Colon (tissue), 2 donors: Measurements from ENCODE around the gene LEKR1.
A peak's percentile ranks its signal among the peaks of the same experiment; 100 is the strongest.
"Not testable (repeated sequence)": the region's sequence is repeated elsewhere in the genome, so short reads cannot be mapped to it uniquely, and the experiment has no call there.

ENCODE experiments used
- FAIRE-seq: peaks from 2 replicates; lab custom pipeline; 2012; peaks lifted over from hg19 to GRCh38; lab: Jason Lieb, UNC
- donor health status: control.
- donor health status: control.

The LEKR1 gene

GRCh38 chr3:156906275-156906674, 80.1 kb downstream of the LEKR1 start:
- FAIRE-seq: no peak

GRCh38 chr3:156908398-156908797, 82.2 kb downstream of the LEKR1 start:
- FAIRE-seq: no peak

- FAIRE-seq: no peak
Measured at GRCh38 chr3:156910022-156910421, 83.9 kb downstream of the LEKR1 start.

- FAIRE-seq: peak; percentile 91
Measured at GRCh38 chr3:156910831-156911230, 84.7 kb downstream of the LEKR1 start.

GRCh38 chr3:156914300-156914699, 88.1 kb downstream of the LEKR1 start:
- not testable (repeated sequence) for FAIRE-seq

- FAIRE-seq: no peak
Measured at GRCh38 chr3:156915372-156915771, 89.2 kb downstream of the LEKR1 start.

- FAIRE-seq: no peak
Measured at GRCh38 chr3:156918746-156919145, 92.6 kb downstream of the LEKR1 start.

GRCh38 chr3:156919818-156920217, 93.7 kb downstream of the LEKR1 start:
- FAIRE-seq: no peak

- FAIRE-seq: peak; percentile 43
Measured at GRCh38 chr3:156920399-156920798, 94.2 kb downstream of the LEKR1 start.

GRCh38 chr3:156923349-156923748, 97.2 kb downstream of the LEKR1 start:
- FAIRE-seq: no peak

- FAIRE-seq: no peak
Measured at GRCh38 chr3:156938724-156939123, 112.6 kb downstream of the LEKR1 start.

GRCh38 chr3:156939315-156939714, 113.2 kb downstream of the LEKR1 start:
- FAIRE-seq: no peak

- no peak for FAIRE-seq
Measured at GRCh38 chr3:156941311-156941710, 115.2 kb downstream of the LEKR1 start.

- FAIRE-seq: no peak
Measured at GRCh38 chr3:156948402-156949210, 122.5 kb downstream of the LEKR1 start.

GRCh38 chr3:156952011-156952410, 125.9 kb downstream of the LEKR1 start:
- no peak for FAIRE-seq

GRCh38 chr3:156957715-156958114, 131.6 kb downstream of the LEKR1 start:
- no peak for FAIRE-seq

- FAIRE-seq: no peak
Measured at GRCh38 chr3:156963096-156963495, 136.9 kb downstream of the LEKR1 start.

- no peak for FAIRE-seq
Measured at GRCh38 chr3:156964577-156964976, 138.4 kb downstream of the LEKR1 start.

GRCh38 chr3:156966349-156966748, 140.2 kb downstream of the LEKR1 start:
- not testable (repeated sequence) for FAIRE-seq

GRCh38 chr3:156973954-156974353, 147.8 kb downstream of the LEKR1 start:
- no peak for FAIRE-seq

GRCh38 chr3:156974931-156975330, 148.8 kb downstream of the LEKR1 start:
- FAIRE-seq: no peak

- FAIRE-seq: no peak
Measured at GRCh38 chr3:156975721-156976120, 149.6 kb downstream of the LEKR1 start.

GRCh38 chr3:156976933-156977332, 150.8 kb downstream of the LEKR1 start:
- FAIRE-seq: no peak

GRCh38 chr3:156978481-156978961, 152.4 kb downstream of the LEKR1 start:
- no peak for FAIRE-seq
